Measurements from ENCODE around the gene ACADL.

The ACADL gene

DNA sequence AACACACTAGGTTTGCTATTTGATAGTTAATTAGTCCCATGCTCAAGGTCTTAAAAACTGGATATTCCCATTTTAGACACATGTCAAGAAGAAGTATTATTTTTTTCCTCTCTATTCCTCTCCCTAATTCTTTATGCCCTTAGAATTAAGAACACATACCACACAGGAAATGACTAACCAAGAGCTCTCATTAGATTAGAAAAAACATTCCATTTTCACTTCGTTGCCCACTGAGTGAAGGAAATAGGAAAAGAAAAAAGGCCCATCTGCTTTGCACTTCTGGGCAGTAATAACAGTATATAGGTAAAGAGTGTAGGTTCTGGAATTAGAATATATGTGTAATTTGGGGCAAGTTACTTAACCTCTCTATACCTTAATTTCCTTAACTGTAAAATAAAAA is 26.9 kb downstream of the ACADL start:
- WGBS (ENCODE audit: extremely low coverage, insufficient coverage, insufficient read length), result no CpG with 5 or more reads among the region's 1 CpG
- Histone ChIP-seq H2AFZ (ENCODE audit: insufficient read depth, low read length, poor library complexity) (no peak overlapping the region), H3K4me1 (ENCODE audit: control insufficient read depth in 1 of 2, insufficient read depth in 2 of 2, low read length in 2 of 2) (no peaks in the 10 kb centered on the region), H3K79me2 (ENCODE audit: control insufficient read depth, insufficient read depth, low read length, poor library complexity) (no peaks in the 10 kb centered on the region), H2BK12ac (ENCODE audit: low read length) (no peak overlapping the region), H3K18ac (ENCODE audit: low read length) (no peak overlapping the region), H3K27me3 (ENCODE audit: insufficient read depth, low read length) (no peaks in the 10 kb centered on the region), H3K4me2 (ENCODE audit: low read length) (no peak overlapping the region), H3K14ac (ENCODE audit: low read length) (no peak overlapping the region), H3K4ac (ENCODE audit: low read depth, low read length) (no peak overlapping the region), H2AK5ac (ENCODE audit: low read length) (no peak overlapping the region), H3K4me3 (ENCODE audit: low read depth, low read length) (no peak overlapping the region), H3K9ac (ENCODE audit: low read length) (no peak overlapping the region), H4K12ac (ENCODE audit: low read depth, low read length) (no peak overlapping the region), H2BK5ac (ENCODE audit: low read depth, low read length, poor library complexity) (no peak overlapping the region), H3K36me3 (ENCODE audit: control insufficient read depth in 1 of 2, insufficient read depth in 2 of 2, low read length in 2 of 2) (peaks cover 4 to 8% of the 10 kb centered on the region in 2 experiments), H3K79me1 (ENCODE audit: low read length) (no peaks in the 10 kb centered on the region), H3K9me3 (ENCODE audit: insufficient read depth, low read depth, low read length) (no peaks in the 10 kb centered on the region), H3K27ac (ENCODE audit: low read depth, low read length) (no peak overlapping the region), H4K91ac (ENCODE audit: low read depth, low read length) (no peak overlapping the region), H3K23ac (ENCODE audit: low read length) (no peak overlapping the region), H4K8ac (ENCODE audit: low read depth, low read length) (no peak overlapping the region), H2BK120ac (ENCODE audit: insufficient read depth, low read length, poor library complexity) (no peak overlapping the region)
- no peak for DNase-seq

DNA sequence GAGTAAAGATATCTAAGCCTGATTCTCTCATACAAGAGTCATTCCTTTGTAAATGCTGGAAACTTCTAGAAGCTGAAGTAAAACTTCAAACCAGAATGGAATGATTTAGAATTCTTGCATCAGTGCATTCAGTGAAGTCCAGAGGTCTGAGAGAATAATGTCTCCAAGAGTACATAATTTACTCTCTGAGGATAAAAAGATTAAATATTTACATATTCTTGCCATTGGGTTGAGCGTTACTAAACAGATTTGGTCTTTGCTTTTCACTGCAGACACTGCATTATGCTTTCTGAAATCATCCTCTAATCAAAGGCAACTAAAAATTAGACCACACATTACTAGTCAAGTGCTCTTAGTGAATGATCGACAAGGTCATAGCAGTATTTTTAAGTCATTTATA is 27.5 kb downstream of the ACADL start:
- H4K91ac ChIP-seq (ENCODE audit: low read depth, low read length), result no peak overlapping the region
- H3K4me1 ChIP-seq (ENCODE audit: control insufficient read depth in 1 of 2, insufficient read depth in 2 of 2, low read length in 2 of 2), result no peaks in the 10 kb centered on the region
- WGBS (ENCODE audit: extremely low coverage, insufficient coverage, insufficient read length), result no CpG with 5 or more reads among the region's 2 CpGs
- no peak overlapping the region for H3K4ac ChIP-seq (ENCODE audit: low read depth, low read length)
- no peak overlapping the region for H3K27ac ChIP-seq (ENCODE audit: low read depth, low read length)
- peaks cover 4 to 7% of the 10 kb centered on the region in 2 experiments for H3K36me3 ChIP-seq (ENCODE audit: control insufficient read depth in 1 of 2, insufficient read depth in 2 of 2, low read length in 2 of 2)
- no peaks in the 10 kb centered on the region for H3K79me2 ChIP-seq (ENCODE audit: control insufficient read depth, insufficient read depth, low read length, poor library complexity)
- H3K18ac ChIP-seq (ENCODE audit: low read length), result no peak overlapping the region
- no peaks in the 10 kb centered on the region for H3K79me1 ChIP-seq (ENCODE audit: low read length)
- H3K27me3 ChIP-seq (ENCODE audit: insufficient read depth, low read length), result no peaks in the 10 kb centered on the region
- H4K12ac ChIP-seq (ENCODE audit: low read depth, low read length), result no peak overlapping the region
- no peaks in the 10 kb centered on the region for H3K9me3 ChIP-seq (ENCODE audit: insufficient read depth, low read depth, low read length)
- H3K9ac ChIP-seq (ENCODE audit: low read length), result no peak overlapping the region
- H3K14ac ChIP-seq (ENCODE audit: low read length), result no peak overlapping the region
- H2AFZ ChIP-seq (ENCODE audit: insufficient read depth, low read length, poor library complexity), result no peak overlapping the region
- no peak overlapping the region for H2BK12ac ChIP-seq (ENCODE audit: low read length)
- no peak overlapping the region for H2AK5ac ChIP-seq (ENCODE audit: low read length)
- H2BK5ac ChIP-seq (ENCODE audit: low read depth, low read length, poor library complexity), result no peak overlapping the region
- DNase-seq, result no peak
- H4K8ac ChIP-seq (ENCODE audit: low read depth, low read length), result no peak overlapping the region
- H2BK120ac ChIP-seq (ENCODE audit: insufficient read depth, low read length, poor library complexity), result no peak overlapping the region
- no peak overlapping the region for H3K4me3 ChIP-seq (ENCODE audit: low read depth, low read length)
- no peak overlapping the region for H3K4me2 ChIP-seq (ENCODE audit: low read length)
- no peak overlapping the region for H3K23ac ChIP-seq (ENCODE audit: low read length)

DNA sequence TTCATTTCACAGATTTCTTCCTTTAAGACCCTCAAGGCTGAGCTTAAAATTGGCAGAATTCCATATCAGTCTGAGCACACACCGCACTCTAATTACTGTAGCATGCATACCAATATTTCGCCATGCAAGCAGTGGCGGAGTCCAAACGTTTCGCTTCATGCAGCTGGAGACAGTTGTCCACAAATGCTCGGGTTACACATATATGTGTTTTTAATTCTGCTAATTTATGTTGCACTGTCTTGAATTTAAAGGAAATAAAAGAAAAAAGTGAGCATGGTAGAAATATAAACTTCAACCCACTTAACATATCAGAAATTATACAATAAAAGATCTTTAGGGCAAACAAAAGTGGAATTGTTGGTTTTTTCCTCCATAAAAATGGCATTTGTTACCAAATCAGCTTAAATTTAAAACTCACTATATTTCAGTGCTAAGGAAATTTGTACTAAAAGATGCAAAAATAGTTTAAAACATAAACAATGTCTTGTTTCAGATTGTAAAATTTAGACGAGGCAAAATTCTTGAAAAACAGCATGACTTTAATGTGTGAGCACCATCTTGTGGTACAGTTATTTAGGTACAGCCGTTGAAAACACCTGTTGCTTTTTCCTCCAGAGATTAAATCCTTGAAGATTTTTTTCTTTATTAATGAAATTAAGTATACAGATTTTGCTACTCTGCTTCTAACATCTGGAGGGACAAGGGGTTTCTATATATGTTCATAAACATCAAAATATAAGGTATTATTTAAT is 30.0 kb downstream of the ACADL start:
- Histone ChIP-seq H3K18ac (ENCODE audit: low read length) (no peak overlapping the region), H3K4ac (ENCODE audit: low read depth, low read length) (no peak overlapping the region), H4K91ac (ENCODE audit: low read depth, low read length) (no peak overlapping the region), H2BK120ac (ENCODE audit: insufficient read depth, low read length, poor library complexity) (no peak overlapping the region), H3K4me3 (ENCODE audit: low read depth, low read length) (no peak overlapping the region), H3K27ac (ENCODE audit: low read depth, low read length) (no peak overlapping the region), H3K14ac (ENCODE audit: low read length) (no peak overlapping the region), H3K23ac (ENCODE audit: low read length) (no peak overlapping the region), H3K4me2 (ENCODE audit: low read length) (no peak overlapping the region), H2BK12ac (ENCODE audit: low read length) (no peak overlapping the region), H4K12ac (ENCODE audit: low read depth, low read length) (no peak overlapping the region), H4K8ac (ENCODE audit: low read depth, low read length) (no peak overlapping the region), H3K36me3 (ENCODE audit: control insufficient read depth in 1 of 2, insufficient read depth in 2 of 2, low read length in 2 of 2) (peaks cover 3 to 7% of the 10 kb centered on the region in 2 experiments), H2BK5ac (ENCODE audit: low read depth, low read length, poor library complexity) (no peak overlapping the region), H3K27me3 (ENCODE audit: insufficient read depth, low read length) (no peaks in the 10 kb centered on the region), H2AK5ac (ENCODE audit: low read length) (no peak overlapping the region), H3K9ac (ENCODE audit: low read length) (no peak overlapping the region), H3K9me3 (ENCODE audit: insufficient read depth, low read depth, low read length) (no peaks in the 10 kb centered on the region), H2AFZ (ENCODE audit: insufficient read depth, low read length, poor library complexity) (no peak overlapping the region), H3K4me1 (ENCODE audit: control insufficient read depth in 1 of 2, insufficient read depth in 2 of 2, low read length in 2 of 2) (no peaks in the 10 kb centered on the region), H3K79me2 (ENCODE audit: control insufficient read depth, insufficient read depth, low read length, poor library complexity) (no peaks in the 10 kb centered on the region), H3K79me1 (ENCODE audit: low read length) (no peaks in the 10 kb centered on the region)
- no CpG with 5 or more reads among the region's 8 CpGs for WGBS (ENCODE audit: extremely low coverage, insufficient coverage, insufficient read length)
- DNase-seq, result peak; percentile 7 to 73

DNA sequence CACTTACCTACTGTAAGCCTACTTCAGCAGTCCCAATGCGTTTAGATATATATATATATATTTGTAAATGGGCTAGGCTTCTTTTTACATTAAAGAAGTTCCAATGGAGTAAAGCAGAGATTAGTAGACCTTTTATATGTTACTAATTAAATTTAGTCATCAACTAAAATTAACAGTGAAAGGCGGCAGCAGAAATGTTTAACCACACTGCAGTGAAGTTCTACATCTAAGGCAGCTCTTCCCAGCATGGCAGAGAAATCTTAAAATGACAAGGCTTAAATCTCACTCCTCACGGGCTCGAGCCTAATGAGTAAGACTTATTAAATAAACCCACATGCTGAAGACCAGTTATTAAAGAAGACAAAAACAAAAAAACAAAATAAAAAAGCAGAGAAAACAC is 34.9 kb downstream of the ACADL start:
- Histone ChIP-seq H4K12ac (ENCODE audit: low read depth, low read length) (no peak overlapping the region), H3K9me3 (ENCODE audit: insufficient read depth, low read depth, low read length) (no peaks in the 10 kb centered on the region), H2AFZ (ENCODE audit: insufficient read depth, low read length, poor library complexity) (no peak overlapping the region), H4K91ac (ENCODE audit: low read depth, low read length) (no peak overlapping the region), H2BK12ac (ENCODE audit: low read length) (no peak overlapping the region), H3K14ac (ENCODE audit: low read length) (no peak overlapping the region), H4K8ac (ENCODE audit: low read depth, low read length) (no peak overlapping the region), H2AK5ac (ENCODE audit: low read length) (no peak overlapping the region), H3K4me3 (ENCODE audit: low read depth, low read length) (no peak overlapping the region), H3K4ac (ENCODE audit: low read depth, low read length) (no peak overlapping the region), H3K4me1 (ENCODE audit: control insufficient read depth in 1 of 2, insufficient read depth in 2 of 2, low read length in 2 of 2) (no peaks in the 10 kb centered on the region), H3K23ac (ENCODE audit: low read length) (no peak overlapping the region), H3K36me3 (ENCODE audit: control insufficient read depth in 1 of 2, insufficient read depth in 2 of 2, low read length in 2 of 2) (peaks cover 6 to 9% of the 10 kb centered on the region in 2 experiments), H2BK120ac (ENCODE audit: insufficient read depth, low read length, poor library complexity) (no peak overlapping the region), H3K79me2 (ENCODE audit: control insufficient read depth, insufficient read depth, low read length, poor library complexity) (no peaks in the 10 kb centered on the region), H3K79me1 (ENCODE audit: low read length) (no peaks in the 10 kb centered on the region), H3K27ac (ENCODE audit: low read depth, low read length) (no peak overlapping the region), H3K18ac (ENCODE audit: low read length) (no peak overlapping the region), H3K9ac (ENCODE audit: low read length) (no peak overlapping the region), H3K4me2 (ENCODE audit: low read length) (no peak overlapping the region), H3K27me3 (ENCODE audit: insufficient read depth, low read length) (no peaks in the 10 kb centered on the region), H2BK5ac (ENCODE audit: low read depth, low read length, poor library complexity) (no peak overlapping the region)
- DNase-seq, result no peak
- no CpG with 5 or more reads among the region's 4 CpGs for whole genome bisulfite sequencing (ENCODE audit: extremely low coverage, insufficient coverage, insufficient read length)
